H9 (cell line): Measurements from ENCODE around the gene RBSN. TPM values are rescaled to one million over a fixed set of nuclear protein-coding genes. Genes with fewer than 3 reads are reported as not detected.

Experiments
- DNase-seq: peaks from one replicate; pipeline ENCODE4 v3.0.0-alpha.2; 2017
- H2AFZ ChIP-seq: one replicate; pipeline ENCODE4 v1.6.1; 2013; ENCODE audit warnings: mild to moderate bottlenecking, low read length, control low read depth, moderate library complexity
- H2AK5ac ChIP-seq: 2 replicates; pipeline ENCODE4 v1.6.1; 2013; ENCODE audit warnings: low read length, control low read depth, mixed read lengths; ENCODE audit not compliant: insufficient read length
- H2BK120ac ChIP-seq: one replicate; pipeline ENCODE4 v1.6.1; 2013; ENCODE audit warnings: low read depth, mild to moderate bottlenecking, low read length, control low read depth, inconsistent platforms; ENCODE audit not compliant: poor library complexity, severe bottlenecking
- H2BK12ac ChIP-seq: 2 replicates; pipeline ENCODE4 v1.6.1; 2013; ENCODE audit warnings: low read length, control low read depth, mixed read lengths, low read depth; ENCODE audit not compliant: insufficient read length
- H2BK15ac ChIP-seq: 2 replicates; pipeline ENCODE4 v1.6.1; 2013; ENCODE audit warnings: low read depth, low read length, control low read depth
- H2BK20ac ChIP-seq: one replicate; pipeline ENCODE4 v1.6.1; 2013; ENCODE audit warnings: low read depth, mild to moderate bottlenecking, low read length, control low read depth, inconsistent platforms; ENCODE audit not compliant: poor library complexity, severe bottlenecking
- H2BK5ac ChIP-seq: 2 replicates; pipeline ENCODE4 v1.6.1; 2013; ENCODE audit warnings: low read length, control low read depth, mixed read lengths; ENCODE audit not compliant: insufficient read length
- H3K14ac ChIP-seq: 2 replicates; pipeline ENCODE4 v1.6.1; 2013; ENCODE audit warnings: low read length, control low read depth; ENCODE audit not compliant: insufficient read depth
- H3K18ac ChIP-seq: 2 replicates; pipeline ENCODE4 v1.6.1; 2013; ENCODE audit warnings: low read depth, mild to moderate bottlenecking, mixed read lengths, low read length, control low read depth; ENCODE audit not compliant: insufficient read length
- H3K23ac ChIP-seq: 2 replicates; pipeline ENCODE4 v1.6.1; 2013; ENCODE audit warnings: low read length, control low read depth, mixed read lengths, low read depth; ENCODE audit not compliant: insufficient read length
- H3K23me2 ChIP-seq: 2 replicates; pipeline ENCODE4 v1.6.1; 2013; ENCODE audit warnings: low read depth, mild to moderate bottlenecking, mixed read lengths, low read length, control low read depth; ENCODE audit not compliant: insufficient read length, poor library complexity, severe bottlenecking
- H3K27ac ChIP-seq: 2 replicates; pipeline ENCODE4 v1.5.1; 2013; ENCODE audit warnings: low read length, control low read depth, mixed read lengths, low read depth; ENCODE audit not compliant: insufficient read length
- H3K27me3 ChIP-seq: 2 replicates; pipeline ENCODE4 v1.6.1; 2013; ENCODE audit warnings: low read length, control low read depth, inconsistent platforms; ENCODE audit not compliant: insufficient read depth
- H3K4ac ChIP-seq: 2 replicates; pipeline ENCODE4 v1.6.1; 2013; ENCODE audit warnings: low read depth, mild to moderate bottlenecking, control low read depth, inconsistent platforms, low read length, moderate library complexity
- H3K4me1 ChIP-seq: 2 replicates; pipeline ENCODE4 v1.6.1; 2013; ENCODE audit warnings: low read length, control low read depth, inconsistent platforms; ENCODE audit not compliant: insufficient read depth
- H3K4me2 ChIP-seq: 2 replicates; pipeline ENCODE4 v1.6.1; 2013; ENCODE audit warnings: low read length, control low read depth, mixed read lengths; ENCODE audit not compliant: insufficient read length, insufficient read depth
- H3K56ac ChIP-seq: 2 replicates; pipeline ENCODE4 v1.6.1; 2013; ENCODE audit warnings: low read depth, mild to moderate bottlenecking, mixed read lengths, low read length, control low read depth; ENCODE audit not compliant: insufficient read length
- H3K79me1 ChIP-seq: 2 replicates; pipeline ENCODE4 v1.6.1; 2013; ENCODE audit warnings: low read depth, mild to moderate bottlenecking, moderate library complexity, low read length, control low read depth, inconsistent platforms; ENCODE audit not compliant: insufficient read depth, poor library complexity, severe bottlenecking
- H3K79me2 ChIP-seq: 2 replicates; pipeline ENCODE4 v1.6.1; 2013; ENCODE audit warnings: low read length, control low read depth, inconsistent platforms; ENCODE audit not compliant: insufficient read depth
- H3K9ac ChIP-seq: 2 replicates; pipeline ENCODE4 v1.6.1; 2013; ENCODE audit warnings: low read length, control low read depth, mixed read lengths; ENCODE audit not compliant: insufficient read length; ENCODE audit errors: extremely low read depth
- H3K9me3 ChIP-seq: one replicate; pipeline ENCODE4 v1.6.1; 2013; ENCODE audit warnings: low read depth, low read length, inconsistent platforms; ENCODE audit not compliant: control insufficient read depth
- H3T11ph ChIP-seq: one replicate; pipeline ENCODE4 v1.6.1; 2013; ENCODE audit warnings: mild to moderate bottlenecking, low read length, control low read depth, inconsistent platforms
- H4K20me1 ChIP-seq: one replicate; pipeline ENCODE4 v1.6.1; 2013; ENCODE audit not compliant: control insufficient read depth, insufficient read length, insufficient read depth
- H4K5ac ChIP-seq: 2 replicates; pipeline ENCODE4 v1.6.1; 2013; ENCODE audit warnings: low read depth, mild to moderate bottlenecking, mixed read lengths, low read length, control low read depth; ENCODE audit not compliant: insufficient read length
- H4K8ac ChIP-seq: replicated peaks from 2 replicates; pipeline ENCODE4 v1.6.1; 2013; ENCODE audit warnings: low read length, control low read depth, mixed read lengths, low read depth; ENCODE audit not compliant: insufficient read length
- H4K91ac ChIP-seq: 2 replicates; pipeline ENCODE4 v1.6.1; 2013; ENCODE audit warnings: low read depth, mild to moderate bottlenecking, moderate library complexity, mixed read lengths, low read length, control low read depth; ENCODE audit not compliant: insufficient read length
- H3K27ac Mint-ChIP-seq, 3 experiments: 2 replicates in 2 of 3; 3 replicates in 1 of 3; pipeline ENCODE4 v1.8.0; 2020 to 2021; ENCODE audit warnings: mixed read lengths in 3 of 3, mild to moderate bottlenecking in 1 of 3, moderate library complexity in 1 of 3
- H3K27me3 Mint-ChIP-seq: 2 replicates; pipeline ENCODE4 v1.8.0; 2021; ENCODE audit warnings: low read depth, mild to moderate bottlenecking, moderate library complexity, mixed read lengths
- H3K36me3 Mint-ChIP-seq, 3 experiments: 2 replicates in 2 of 3; 3 replicates in 1 of 3; pipeline ENCODE4 v1.8.0; 2020 to 2021; ENCODE audit warnings: low read depth in 3 of 3, mixed read lengths in 3 of 3; ENCODE audit not compliant: insufficient read depth in 1 of 3
- H3K4me1 Mint-ChIP-seq, 2 experiments: 2 replicates each; pipeline ENCODE4 v1.8.0; 2020; ENCODE audit warnings: mixed read lengths in 2 of 2
- H3K4me3 Mint-ChIP-seq, 2 experiments: 2 replicates in 1 of 2; 3 replicates in 1 of 2; pipeline ENCODE4 v1.8.0; 2020 to 2021; ENCODE audit warnings: mild to moderate bottlenecking in 2 of 2, mixed read lengths in 2 of 2, moderate library complexity in 1 of 2
- H3K9me3 Mint-ChIP-seq, 2 experiments: 2 replicates in 1 of 2; 3 replicates in 1 of 2; pipeline ENCODE4 v1.8.0; 2020; ENCODE audit warnings: mild to moderate bottlenecking in 2 of 2, mixed read lengths in 2 of 2, moderate library complexity in 1 of 2
- WGBS: extraction: QIAGEN DNeasy Blood & Tissue Kit; methylation state at CpG from one replicate; pipeline ENCODE4 v1.1.7; 2013; ENCODE audit warnings: missing lambda C conversion rate, low lambda C conversion rate, mixed read lengths; ENCODE audit not compliant: insufficient read length; ENCODE audit errors: extremely low coverage; 5-methylcytosine and 5-hydroxymethylcytosine counted together
- total RNA-seq: library from RNA; stranded (reverse); gene quantifications from 2 replicates; pipeline ENCODE4 v1.2.1, GENCODE V29; 2021
- TF ChIP-seq, protein P1 (sequence below): fragments of 200-600 bp; sonication (generic); conservative IDR thresholded peaks from 3 replicates; pipeline ENCODE4 v1.8.0; 2021; ENCODE audit warnings: antibody characterized with exemption, mild to moderate bottlenecking

The RBSN gene
- total RNA-seq, 1 experiment from 2014 or later: 16.0 TPM

DNA sequence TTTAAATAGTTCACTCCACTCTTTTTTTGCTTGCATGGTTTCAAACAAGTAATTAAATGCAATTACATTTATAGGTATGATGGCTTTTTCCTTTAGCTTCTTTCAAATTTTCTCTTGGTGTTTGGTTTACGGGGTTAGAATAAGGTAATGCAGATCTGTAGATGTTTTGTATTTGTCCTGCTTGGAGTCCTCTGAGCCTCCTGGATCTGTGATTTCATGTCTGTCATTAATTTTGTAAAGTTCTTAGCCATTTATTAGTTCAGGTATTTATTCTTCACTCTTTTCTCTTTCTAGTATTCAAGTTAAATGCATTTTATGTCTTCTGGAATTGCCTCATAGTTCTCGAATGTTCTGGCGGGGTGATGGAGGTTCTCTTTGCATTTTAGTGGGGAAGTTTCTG is 32.5 kb downstream of the RBSN start:
- Mint-ChIP-seq H3K9me3 (no peaks in the 10 kb centered on the region; a peak in 1 of 5 replicates), H3K36me3 (peaks cover 11 to 14% (median 12%) of the 10 kb centered on the region in 3 experiments), H3K4me3 (no peak overlapping the region), H3K27ac (no peak overlapping the region), H3K4me1 (peaks cover 18% of the 10 kb centered on the region in 2 experiments), H3K27me3 (peaks cover 3% of the 10 kb centered on the region; the same call in 1 of the 2 replicates)
- H2BK15ac ChIP-seq: no peak overlapping the region
- no peaks in the 10 kb centered on the region for H3K9me3 ChIP-seq
- H4K8ac ChIP-seq: no peak overlapping the region
- no peak overlapping the region for H2AK5ac ChIP-seq
- TF ChIP-seq, protein P1, sequence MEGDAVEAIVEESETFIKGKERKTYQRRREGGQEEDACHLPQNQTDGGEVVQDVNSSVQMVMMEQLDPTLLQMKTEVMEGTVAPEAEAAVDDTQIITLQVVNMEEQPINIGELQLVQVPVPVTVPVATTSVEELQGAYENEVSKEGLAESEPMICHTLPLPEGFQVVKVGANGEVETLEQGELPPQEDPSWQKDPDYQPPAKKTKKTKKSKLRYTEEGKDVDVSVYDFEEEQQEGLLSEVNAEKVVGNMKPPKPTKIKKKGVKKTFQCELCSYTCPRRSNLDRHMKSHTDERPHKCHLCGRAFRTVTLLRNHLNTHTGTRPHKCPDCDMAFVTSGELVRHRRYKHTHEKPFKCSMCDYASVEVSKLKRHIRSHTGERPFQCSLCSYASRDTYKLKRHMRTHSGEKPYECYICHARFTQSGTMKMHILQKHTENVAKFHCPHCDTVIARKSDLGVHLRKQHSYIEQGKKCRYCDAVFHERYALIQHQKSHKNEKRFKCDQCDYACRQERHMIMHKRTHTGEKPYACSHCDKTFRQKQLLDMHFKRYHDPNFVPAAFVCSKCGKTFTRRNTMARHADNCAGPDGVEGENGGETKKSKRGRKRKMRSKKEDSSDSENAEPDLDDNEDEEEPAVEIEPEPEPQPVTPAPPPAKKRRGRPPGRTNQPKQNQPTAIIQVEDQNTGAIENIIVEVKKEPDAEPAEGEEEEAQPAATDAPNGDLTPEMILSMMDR: no peak
- no peak overlapping the region for H3T11ph ChIP-seq
- H3K79me1 ChIP-seq: peaks cover 5% of the 10 kb centered on the region
- H3K18ac ChIP-seq: no peak overlapping the region
- no peak overlapping the region for H2BK120ac ChIP-seq
- peaks cover 6% of the 10 kb centered on the region; the same call in 1 of the 2 replicates for H3K4me1 ChIP-seq
- no peak overlapping the region for H4K91ac ChIP-seq
- DNase-seq: no peak
- H3K23ac ChIP-seq: no peak overlapping the region
- H2AFZ ChIP-seq: no peak overlapping the region
- no peak overlapping the region for H2BK20ac ChIP-seq
- peaks cover 12% of the 10 kb centered on the region; the same call in 1 of the 2 replicates for H3K79me2 ChIP-seq
- no peak overlapping the region for H3K14ac ChIP-seq
- no peak overlapping the region for H3K4me2 ChIP-seq
- H4K20me1 ChIP-seq: no peaks in the 10 kb centered on the region
- no peak overlapping the region for H3K27ac ChIP-seq
- no peak overlapping the region for H3K4ac ChIP-seq
- H2BK12ac ChIP-seq: no peak overlapping the region
- H3K56ac ChIP-seq: no peak overlapping the region
- peaks cover 7% of the 10 kb centered on the region for H3K23me2 ChIP-seq
- no CpG with 5 or more reads among the region's 3 CpGs for WGBS
- no peaks in the 10 kb centered on the region for H3K27me3 ChIP-seq
- H4K5ac ChIP-seq: no peak overlapping the region
- no peak overlapping the region for H3K9ac ChIP-seq
- H2BK5ac ChIP-seq: no peak overlapping the region
